Measurements from ENCODE around the gene CLASP1. TPM values are rescaled to one million over a fixed set of nuclear protein-coding genes. Genes with fewer than 3 reads are reported as not detected.
"Not testable (repeated sequence)": the region's sequence is repeated elsewhere in the genome, so short reads cannot be mapped to it uniquely, and the experiment has no call there.

CLASP1 gene
- 36.6 and 40.6 TPM in 2 replicates for total RNA-seq (2014; rRNA removed; shearing (Covaris generic))

- DNase-seq (ENCODE audit: low spot score): no peak
Observed at GRCh38 chr2:121649149-121649595, at the start of gene CLASP1. CLASP1 (minus strand) TSS chr2:121649462; CDS start chr2:121605895, 43,567 bp downstream.

- no peak for DNase-seq (ENCODE audit: low spot score)
Observed at GRCh38 chr2:121698318-121698930, 49.2 kb upstream of the CLASP1 start.

- DNase-seq (ENCODE audit: low spot score): peak; percentile 18
Observed at GRCh38 chr2:121697108-121697631, 47.9 kb upstream of the CLASP1 start.

- no peak for DNase-seq (ENCODE audit: low spot score)
Observed at GRCh38 chr2:121696410-121696930, 47.2 kb upstream of the CLASP1 start.

GRCh38 chr2:121695171-121695451, 45.8 kb upstream of the CLASP1 start:
- DNase-seq (ENCODE audit: low spot score): no peak

GRCh38 chr2:121694398-121695170, 45.3 kb upstream of the CLASP1 start:
- DNase-seq (ENCODE audit: low spot score): peak; percentile 70

- DNase-seq (ENCODE audit: low spot score): not testable (repeated sequence)
Observed at GRCh38 chr2:121690572-121690971, 41.3 kb upstream of the CLASP1 start.

- DNase-seq (ENCODE audit: low spot score): no peak
Observed at GRCh38 chr2:121690095-121690494, 40.8 kb upstream of the CLASP1 start.

- DNase-seq (ENCODE audit: low spot score): no peak
Observed at GRCh38 chr2:121689356-121689755, 40.1 kb upstream of the CLASP1 start.

GRCh38 chr2:121688820-121689219, 39.6 kb upstream of the CLASP1 start:
- no peak for DNase-seq (ENCODE audit: low spot score)

GRCh38 chr2:121686902-121687301, 37.6 kb upstream of the CLASP1 start:
- DNase-seq (ENCODE audit: low spot score): no peak

GRCh38 chr2:121686218-121686617, 37.0 kb upstream of the CLASP1 start:
- DNase-seq (ENCODE audit: low spot score): no peak

GRCh38 chr2:121682396-121683298, 33.4 kb upstream of the CLASP1 start:
- no peak for DNase-seq (ENCODE audit: low spot score)

- DNase-seq (ENCODE audit: low spot score): no peak
Observed at GRCh38 chr2:121677855-121678254, 28.6 kb upstream of the CLASP1 start.

- not testable (repeated sequence) for DNase-seq (ENCODE audit: low spot score)
Observed at GRCh38 chr2:121671621-121672020, 22.4 kb upstream of the CLASP1 start.

GRCh38 chr2:121670181-121670580, 20.9 kb upstream of the CLASP1 start:
- DNase-seq (ENCODE audit: low spot score): no peak

- DNase-seq (ENCODE audit: low spot score): no peak
Observed at GRCh38 chr2:121667618-121668017, 18.4 kb upstream of the CLASP1 start.

- no peak for DNase-seq (ENCODE audit: low spot score)
Observed at GRCh38 chr2:121666042-121666441, 16.8 kb upstream of the CLASP1 start.

- no peak for DNase-seq (ENCODE audit: low spot score)
Observed at GRCh38 chr2:121665504-121665903, 16.2 kb upstream of the CLASP1 start.

GRCh38 chr2:121664713-121665112, 15.5 kb upstream of the CLASP1 start:
- DNase-seq (ENCODE audit: low spot score): no peak

GRCh38 chr2:121664086-121664485, 14.8 kb upstream of the CLASP1 start:
- DNase-seq (ENCODE audit: low spot score): peak; percentile 24

- no peak for DNase-seq (ENCODE audit: low spot score)
Observed at GRCh38 chr2:121663434-121663833, 14.2 kb upstream of the CLASP1 start.

Data from A172 (cell line).